Right lobe of liver (tissue), 6 donors: ENCODE results near the gene IMP4. TPM values are rescaled to one million over a fixed set of nuclear protein-coding genes. Genes with fewer than 3 reads are reported as not detected.

Experiments
- ATAC-seq, 4 donors: fragments of 200-7000 bp; cut with Tn5 transposase; one replicate each; pipeline ENCODE4 v1.9.1; 2020; ENCODE audit warnings: mild to moderate bottlenecking in 4 of 4, moderate library complexity in 4 of 4
- DNase-seq, 3 donors: peaks; one replicate each; pipeline ENCODE4 v3.0.0-alpha.2; 2020
- H3K27ac ChIP-seq, 3 donors: fragments of 200-600 bp; one replicate each; pipeline ENCODE4 v1.8.0; 2022
- H3K27me3 ChIP-seq, 2 donors: fragments of 200-600 bp; one replicate each; pipeline ENCODE4 v1.8.0; 2022
- H3K36me3 ChIP-seq, 4 donors: fragments of 200-600 bp; sonication (generic) in 1 of 4; one replicate each; pipeline versions ENCODE4 v1.5.1 to v1.8.0; 2017 to 2022; ENCODE audit warnings: control low read depth in 1 of 4
- H3K4me1 ChIP-seq, 4 donors: fragments of 200-600 bp; sonication (generic) in 1 of 4; one replicate each; pipeline versions ENCODE4 v1.5.1 to v1.8.0; 2017 to 2022; ENCODE audit warnings: control low read depth in 1 of 4
- H3K4me3 ChIP-seq, 3 donors: fragments of 200-600 bp; one replicate each; pipeline ENCODE4 v1.8.0; 2022
- H3K9me3 ChIP-seq, 4 donors: fragments of 200-600 bp; sonication (generic) in 1 of 4; one replicate each; pipeline versions ENCODE4 v1.5.1 to v1.8.0; 2017 to 2022; ENCODE audit warnings: control low read depth in 1 of 4
- CTCF ChIP-seq, 4 donors: fragments of 200-600 bp in 3 of 4; fragments of 450-650 bp in 1 of 4; IDR thresholded peaks; one replicate each; pipeline versions ENCODE4 v1.5.1 to v1.8.0; 2016 to 2022; ENCODE audit warnings: antibody characterized with exemption in 4 of 4, mild to moderate bottlenecking in 2 of 4
- POLR2A ChIP-seq: fragments of 450-650 bp; IDR thresholded peaks from one replicate; pipeline ENCODE4 v1.6.1; 2017; ENCODE audit warnings: antibody characterized with exemption, mild to moderate bottlenecking
- WGBS: methylation state at CpG from one replicate; pipeline ENCODE4 v1.1.6; 2018; ENCODE audit warnings: low coverage, low lambda C conversion rate; ENCODE audit not compliant: insufficient coverage; ENCODE audit errors: missing lambda C conversion rate; 5-methylcytosine and 5-hydroxymethylcytosine counted together
- intact Hi-C, 2 donors: fragments of 100-400 bp; cut with DNase I; formaldehyde crosslinking; loops; one replicate each; pipeline versions ENCODE4 v1.11.2 to v1.14.1; 2022
- small RNA-seq, 2 experiments: library from RNA; depleted of rRNA; stranded (forward); fragments of <200 nt; gene quantifications; one replicate each; pipeline ENCODE3, GENCODE V24; 2016
- total RNA-seq, 6 experiments: library from RNA; depleted of rRNA in 2 of 6; stranded (reverse); fragments of >200 nt in 2 of 6; fragmentation: NEBNext Ultra II Directional in 3 of 6; extraction: Animal tissue kit (Norgen Biotek cat#: 25700) in 3 of 6; gene quantifications; one replicate each; pipeline versions ENCODE4 v1.1.0 to v1.2.4, GENCODE V29; 2016 to 2023
- donor health status: DM: no; HTN: yes; CAD: no.
- donor health status: DM: no; HTN: no; CAD: no.
- donor health status: DM: no; HTN: no; CAD: no.
- donor health status: DM: no; HTN: yes; CAD: no.
- donor health status: DM: no; HTN: yes; CAD: no.

IMP4 gene
- total RNA-seq, 6 experiments from 2014 or later = 43.1 to 136 (median 56.7) TPM

GRCh38 chr2:130391058-130391871 lies 48.6 kb downstream of the IMP4 start:
- intact Hi-C loops = no loop called here
- DNase-seq = peak; percentile 87 to 90 (median 88)
- peak; percentile 89 to 93 (median 90) for ATAC-seq
- whole genome bisulfite sequencing = 3% methylated on average over 36 of the region's 59 CpGs
- no peaks in the 10 kb centered on the region for H3K9me3 ChIP-seq
- no peaks in the 10 kb centered on the region for H3K27me3 ChIP-seq
- H3K4me3 ChIP-seq = peak overlapping the region; percentile 74 to 80 (median 75)
- peak overlapping the region; percentile 93 to 95 (median 94) for H3K27ac ChIP-seq
- H3K4me1 ChIP-seq = peaks cover 0 to 11% (median 4%) of the 10 kb centered on the region in 4 donors
- TF ChIP-seq CTCF (IDR thresholded peaks at IDR 0.05) (no peak), POLR2A (peak; percentile 70)
- H3K36me3 ChIP-seq = no peaks in the 10 kb centered on the region

GRCh38 chr2:130391872-130392670 lies 49.4 kb downstream of the IMP4 start:
- Histone ChIP-seq H3K27me3 (no peaks in the 10 kb centered on the region), H3K36me3 (no peaks in the 10 kb centered on the region), H3K27ac (peak overlapping the region; percentile 93 to 95 (median 94)), H3K4me3 (peak overlapping the region; percentile 74 to 80 (median 75)), H3K9me3 (no peaks in the 10 kb centered on the region), H3K4me1 (peaks cover 0 to 11% (median 4%) of the 10 kb centered on the region in 4 donors)
- intact Hi-C loops = no loop called here
- ATAC-seq = peak; percentile 69 to 78 (median 70)
- TF ChIP-seq CTCF (IDR thresholded peaks at IDR 0.05) (peak in 2 of 4 donors; percentile 4 to 5), POLR2A (no peak)
- peak; percentile 75 to 80 (median 78) for DNase-seq
- WGBS = 21% methylated on average over 17 of the region's 17 CpGs

- no peaks in the 10 kb centered on the region for H3K27me3 ChIP-seq
- no peak for TF ChIP-seq CTCF (IDR thresholded peaks at IDR 0.05)
- no peak overlapping the region for H3K27ac ChIP-seq
- DNase-seq (no peak), ATAC-seq (no peak)
- WGBS = 92% methylated on average over 4 of the region's 7 CpGs
- H3K4me3 ChIP-seq = no peak overlapping the region
- H3K9me3 ChIP-seq = no peaks in the 10 kb centered on the region
- H3K4me1 ChIP-seq = peaks cover 0 to 11% (median 4%) of the 10 kb centered on the region in 4 donors
- intact Hi-C loops = no loop called here
- H3K36me3 ChIP-seq = no peaks in the 10 kb centered on the region
Measured at GRCh38 chr2:130393318-130393910, 50.7 kb downstream of the IMP4 start.

Small RNAs within 50 kb of the gene (small RNA-seq; reads per million reads assigned to genes)
- 0 reads per million in 2 experiments for gene AC132479.1

Other genes with a start within 250 kb of the IMP4 start
- not detected for gene POTEF, start 213.7 kb upstream of the IMP4 start, total RNA-seq
- gene CCDC74B, start 197.8 kb upstream of the IMP4 start, total RNA-seq = under 1 TPM in 3 of 6 experiments, not detected in 3; 0.19 to 0.74 (median 0.26) TPM
- gene SMPD4, start 161.3 kb upstream of the IMP4 start, total RNA-seq = 10 to 100 TPM; 19.0 to 24.3 (median 21.6) TPM
- gene MZT2B, start 160.6 kb upstream of the IMP4 start, total RNA-seq = 100 to 1,000 TPM in 2 of 6 experiments, 10 to 100 TPM in 4; 69.5 to 125 (median 89.1) TPM
- not detected for gene TUBA3E, start 144.5 kb upstream of the IMP4 start, total RNA-seq
- gene PTPN18, start 13.2 kb downstream of the IMP4 start, total RNA-seq = 10 to 100 TPM; 25.6 to 43.5 (median 30.3) TPM
- gene POTEI, start 166.4 kb downstream of the IMP4 start, total RNA-seq = not detected
- not detected for gene CFC1B, start 178.3 kb downstream of the IMP4 start, total RNA-seq